ENCODE results near the gene UBE2O.

The UBE2O gene

GRCh38 chr17:76437467-76438402, 15.2 kb downstream of the UBE2O start:
- peak in 1 of 3 experiments; percentile 66 for DNase-seq

- DNase-seq = no peak
These were observed 17.2 kb downstream of the UBE2O start for GRCh38 chr17:76435751-76436150.

- DNase-seq = no peak
These were observed 18.1 kb downstream of the UBE2O start for GRCh38 chr17:76434870-76435269.

DNA sequence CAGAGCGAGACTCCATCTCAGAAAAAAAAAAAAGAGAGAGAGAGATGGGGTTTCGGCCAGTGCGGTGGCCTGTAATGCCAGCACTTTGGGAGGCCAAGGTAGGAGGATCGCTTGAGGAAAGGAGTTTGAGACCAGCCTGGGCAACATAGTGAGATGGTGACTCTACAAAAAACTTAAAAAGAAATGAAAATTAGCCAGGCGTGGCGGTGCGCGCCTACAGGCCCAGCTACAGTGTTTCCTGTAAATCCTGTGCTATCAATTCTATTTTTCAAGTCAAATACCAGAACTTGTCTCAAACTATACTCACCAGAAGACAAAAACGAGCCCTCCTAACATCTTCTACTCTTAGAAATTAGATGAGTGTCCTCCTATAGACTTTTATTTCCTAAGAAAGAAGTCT, 19.3 kb downstream of the UBE2O start:
- DNase-seq = no peak

- DNase-seq = no peak
These were observed 20.1 kb downstream of the UBE2O start for GRCh38 chr17:76432712-76433336.

DNA sequence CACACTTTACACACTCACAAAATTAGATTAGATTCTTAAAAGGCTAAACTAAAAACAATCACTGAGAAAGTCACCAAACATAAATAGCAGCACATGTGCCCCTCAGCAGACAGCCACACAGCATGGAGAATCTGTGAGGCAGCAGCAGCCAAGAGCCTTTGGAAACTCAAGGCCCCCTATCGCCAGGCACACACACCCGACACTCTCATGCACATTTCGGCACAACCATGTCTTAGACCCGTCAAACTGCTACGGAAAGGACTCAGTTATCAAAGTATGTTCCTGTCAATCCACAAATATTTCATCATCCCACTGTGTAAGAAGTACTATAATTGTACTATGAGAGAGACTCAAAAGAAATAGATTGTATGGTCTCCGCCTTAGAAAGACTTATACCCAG, 20.9 kb downstream of the UBE2O start:
- no peak for DNase-seq

DNA sequence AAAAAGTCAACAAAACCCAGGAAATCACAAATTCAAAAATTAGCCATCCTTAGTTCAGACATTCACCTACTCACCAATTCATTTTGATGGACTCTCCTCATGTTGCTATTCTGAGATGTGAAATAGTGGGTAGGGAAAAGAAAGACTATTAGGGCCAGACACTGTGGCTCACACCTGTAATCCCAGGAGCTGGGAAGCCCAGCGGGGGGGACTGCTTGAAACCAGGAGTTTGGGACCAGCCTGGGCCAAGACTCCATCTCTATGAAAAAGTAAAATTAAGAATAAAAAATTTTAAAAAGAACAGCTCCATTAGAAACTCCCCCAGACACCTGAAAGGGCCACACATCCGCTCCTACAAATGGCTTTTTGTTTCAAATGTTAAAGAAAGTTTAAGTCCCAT, 21.4 kb downstream of the UBE2O start:
- DNase-seq = no peak

DNA sequence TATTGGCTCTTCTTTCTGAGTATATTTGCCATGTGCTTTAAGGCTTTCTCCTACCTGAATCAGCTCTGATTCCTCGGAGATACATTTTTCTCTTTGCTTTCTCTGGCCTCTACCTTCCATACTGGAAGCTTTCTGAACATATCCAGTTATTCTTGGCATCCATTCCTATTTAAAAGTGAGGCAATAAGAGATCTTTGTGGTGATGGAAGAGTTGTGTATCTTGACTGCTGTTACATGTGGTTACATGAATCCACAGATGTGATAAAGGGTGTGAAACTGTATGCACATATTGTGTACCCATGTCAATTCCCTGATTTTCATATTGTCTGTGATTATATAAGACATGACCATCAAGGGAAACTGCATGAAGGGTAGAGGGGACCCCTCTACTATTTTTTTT, 24.4 kb downstream of the UBE2O start:
- DNase-seq = no peak

- DNase-seq = no peak
These were observed 25.3 kb downstream of the UBE2O start for GRCh38 chr17:76427501-76428231.

- no peak for DNase-seq
These were observed 26.1 kb downstream of the UBE2O start for GRCh38 chr17:76426853-76427252.

- DNase-seq = no peak
These were observed 30.1 kb downstream of the UBE2O start for GRCh38 chr17:76422860-76423259.

DNA sequence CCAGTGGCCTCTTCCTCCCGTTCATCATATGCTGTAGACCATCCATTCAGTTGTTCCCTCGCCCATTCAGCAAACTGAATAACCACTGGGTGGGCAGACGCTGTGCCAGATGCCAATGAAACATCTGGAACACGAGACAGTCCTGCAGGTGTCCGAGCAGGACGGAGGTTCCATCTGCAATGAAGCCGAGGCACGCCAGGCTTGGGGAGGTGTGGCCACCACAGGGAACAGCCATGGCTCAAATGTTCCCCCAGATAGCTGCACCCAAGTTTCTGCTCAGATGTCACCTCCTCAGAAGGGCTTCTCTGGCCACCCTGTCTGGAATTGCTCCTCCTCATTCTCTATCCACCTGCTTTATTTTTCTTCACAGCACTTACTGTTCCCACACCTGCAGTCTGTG, 30.5 kb downstream of the UBE2O start:
- DNase-seq = no peak

DNA sequence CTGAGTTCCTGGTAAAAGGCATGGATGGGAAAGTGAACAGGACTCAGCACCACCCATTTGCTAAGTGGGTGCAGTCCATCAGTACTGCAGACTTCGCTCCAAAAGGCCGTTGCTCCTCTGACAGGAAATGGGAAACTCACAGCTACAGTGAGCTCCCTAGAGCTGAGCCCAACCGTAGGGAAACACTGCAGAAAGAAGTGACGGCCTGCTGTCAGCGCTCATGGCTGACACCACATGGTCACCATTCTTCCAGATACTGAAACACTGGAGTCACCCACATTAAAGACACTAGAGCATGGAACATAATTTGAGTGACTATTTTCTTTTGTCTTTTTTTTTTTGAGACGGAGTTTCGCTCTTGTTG, 31.9 kb downstream of the UBE2O start:
- DNase-seq = no peak

DNA sequence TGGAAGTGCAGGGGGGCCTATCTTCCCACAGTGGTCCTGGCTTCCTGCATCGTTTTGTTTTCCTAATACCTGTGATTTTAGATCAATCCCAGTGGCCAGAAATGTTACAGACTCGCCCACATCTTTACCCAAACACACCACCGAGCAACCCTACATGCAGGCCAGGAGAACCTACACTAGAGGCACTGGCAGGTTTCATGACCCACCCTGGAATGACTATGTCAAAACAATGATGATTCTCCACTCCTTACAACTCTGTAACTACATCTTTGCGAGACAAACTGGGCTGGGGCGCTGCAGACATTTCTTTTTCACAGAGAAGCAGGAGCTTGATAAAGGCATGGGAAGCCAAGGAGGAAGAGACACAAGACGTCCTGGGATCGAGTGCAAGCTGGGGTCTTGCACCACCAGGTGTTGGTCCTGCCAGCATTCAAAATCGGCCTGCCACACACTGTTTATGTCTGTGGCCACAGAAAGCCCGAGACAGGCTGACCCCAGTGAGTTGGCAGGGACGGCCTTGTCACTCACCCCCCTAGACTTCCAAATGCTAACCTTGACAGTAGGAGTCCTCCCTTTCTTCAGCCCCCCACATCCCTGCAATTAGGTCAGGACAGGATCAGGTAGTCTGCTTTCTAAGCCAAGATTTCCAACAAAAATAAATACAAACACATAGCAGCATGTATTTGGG, 32.5 kb downstream of the UBE2O start:
- no peak for DNase-seq

- DNase-seq = no peak
These were observed 33.2 kb downstream of the UBE2O start for GRCh38 chr17:76419576-76420260.

DNA sequence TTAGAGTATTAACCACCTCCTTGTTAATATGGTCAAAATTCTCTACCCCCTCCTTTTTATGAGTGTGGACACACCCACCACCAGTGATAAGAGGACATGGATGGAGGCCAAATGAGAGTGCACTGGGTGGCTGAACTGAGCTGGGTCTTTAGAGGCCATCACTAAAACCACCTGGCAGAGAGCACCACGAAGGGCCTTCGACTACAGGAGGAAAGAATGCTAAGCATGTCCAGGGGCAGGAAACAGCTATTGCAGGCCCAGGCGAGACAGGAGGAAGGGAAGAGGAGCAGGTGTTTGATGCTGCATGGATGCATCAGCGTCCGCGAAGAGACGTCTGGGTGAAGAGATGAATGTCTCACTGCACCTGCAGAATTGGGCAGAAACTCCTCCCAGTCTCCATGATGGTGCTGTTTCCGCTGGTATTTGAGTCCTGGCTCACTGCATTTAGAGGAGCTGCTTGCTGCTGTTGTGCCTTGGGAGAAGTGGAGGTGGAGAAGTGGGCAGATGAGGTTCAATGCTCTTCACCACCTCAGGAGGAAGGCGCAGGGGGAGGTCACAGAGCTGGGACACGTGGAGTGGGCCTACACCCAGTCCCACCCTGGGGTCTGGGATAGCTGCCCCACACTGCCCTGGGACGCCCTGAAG, 35.3 kb downstream of the UBE2O start:
- DNase-seq = peak in 2 of 3 experiments; percentile 51 to 64

DNA sequence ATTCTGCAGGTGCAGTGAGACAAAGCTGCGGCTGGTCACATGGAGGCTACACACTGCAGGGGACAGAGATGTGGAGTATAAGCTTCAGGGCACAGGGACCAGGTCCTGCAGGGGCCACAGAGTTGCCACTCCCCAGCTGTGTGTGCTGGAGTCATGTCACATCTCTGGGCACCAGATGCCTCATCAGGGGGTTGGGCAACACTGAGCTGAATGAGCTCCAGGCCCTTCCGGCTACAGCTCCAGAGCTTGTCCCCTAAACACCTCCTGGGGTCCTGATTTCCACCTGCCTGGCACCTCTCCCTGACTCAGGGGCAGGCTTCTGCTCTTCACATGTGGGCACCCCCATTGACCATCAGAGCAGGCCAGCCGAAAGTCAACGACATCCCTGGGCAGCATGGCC, 36.1 kb downstream of the UBE2O start:
- DNase-seq = no peak

- DNase-seq = no peak
These were observed 36.5 kb downstream of the UBE2O start for GRCh38 chr17:76416457-76416856.

GRCh38 chr17:76415786-76416185, 37.2 kb downstream of the UBE2O start:
- no peak for DNase-seq

DNA sequence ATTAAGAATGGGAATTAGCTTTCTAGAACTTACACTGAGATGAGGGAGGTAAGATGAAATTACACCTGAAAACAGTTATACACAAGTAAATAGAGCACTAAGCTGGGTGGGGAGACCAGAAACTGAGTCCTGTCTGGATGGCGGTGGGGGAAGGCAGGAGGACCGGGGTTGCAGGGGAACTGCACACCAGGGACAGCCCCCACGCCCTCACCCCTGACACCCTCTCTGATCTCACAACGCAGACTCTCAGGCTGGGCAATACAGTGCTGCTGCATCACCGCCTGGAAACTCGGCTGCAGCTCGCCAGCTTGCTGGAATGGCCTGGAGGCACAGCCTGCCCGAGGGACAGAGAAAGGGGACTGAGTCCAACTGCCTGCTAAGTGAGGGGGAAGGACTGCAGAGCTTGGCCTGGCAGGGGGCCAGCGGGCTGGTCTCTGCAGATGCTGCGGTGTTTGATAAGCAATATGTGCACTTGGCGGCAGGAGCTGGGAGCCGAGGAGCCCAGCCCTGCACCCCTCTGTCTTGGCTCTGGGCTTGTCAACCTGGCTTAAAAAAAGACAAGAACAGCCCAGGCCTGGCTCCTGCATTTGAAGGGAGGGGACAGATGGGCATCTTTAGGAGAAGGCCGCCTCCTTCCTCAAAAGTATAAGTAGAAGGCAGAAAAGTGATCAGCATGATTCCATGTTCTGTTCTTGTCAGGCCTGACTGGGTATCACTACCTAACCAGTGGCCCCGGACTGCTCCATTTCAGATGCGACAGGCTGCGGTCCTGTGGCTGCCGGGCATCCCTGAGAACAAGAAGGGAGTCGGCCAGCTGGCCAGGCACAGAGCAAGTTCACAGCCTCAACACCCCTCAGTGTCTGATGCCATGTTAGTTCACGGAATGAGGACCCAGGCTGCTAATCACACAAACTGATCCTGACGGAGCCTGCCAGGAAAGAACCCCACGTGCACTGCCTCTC, 38.3 kb downstream of the UBE2O start:
- peak in 2 of 3 experiments; percentile 64 to 81 for DNase-seq

- no peak for DNase-seq
These were observed 41.7 kb downstream of the UBE2O start for GRCh38 chr17:76411247-76411646.
